ENCODE data around the gene IMPG1.

DNA sequence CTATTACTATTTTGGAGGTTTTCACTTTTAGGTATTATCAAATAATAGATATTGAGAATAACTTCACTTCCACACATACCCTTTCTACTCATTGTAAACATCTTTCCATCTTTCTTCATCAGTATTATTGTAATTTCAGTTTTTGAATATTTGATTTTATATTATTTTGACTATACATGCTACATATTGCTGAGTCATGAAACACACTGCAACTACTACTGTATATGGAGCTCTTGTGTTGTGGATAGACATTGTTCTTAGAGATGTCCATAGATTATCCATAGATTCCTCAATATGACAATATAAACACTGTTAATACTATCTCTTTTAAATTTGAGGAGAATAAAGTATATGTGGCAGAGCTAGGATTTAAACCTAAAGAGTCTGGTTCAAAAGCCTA, 819 bp upstream of the IMPG1 start:
- TF ChIP-seq, protein P1, sequence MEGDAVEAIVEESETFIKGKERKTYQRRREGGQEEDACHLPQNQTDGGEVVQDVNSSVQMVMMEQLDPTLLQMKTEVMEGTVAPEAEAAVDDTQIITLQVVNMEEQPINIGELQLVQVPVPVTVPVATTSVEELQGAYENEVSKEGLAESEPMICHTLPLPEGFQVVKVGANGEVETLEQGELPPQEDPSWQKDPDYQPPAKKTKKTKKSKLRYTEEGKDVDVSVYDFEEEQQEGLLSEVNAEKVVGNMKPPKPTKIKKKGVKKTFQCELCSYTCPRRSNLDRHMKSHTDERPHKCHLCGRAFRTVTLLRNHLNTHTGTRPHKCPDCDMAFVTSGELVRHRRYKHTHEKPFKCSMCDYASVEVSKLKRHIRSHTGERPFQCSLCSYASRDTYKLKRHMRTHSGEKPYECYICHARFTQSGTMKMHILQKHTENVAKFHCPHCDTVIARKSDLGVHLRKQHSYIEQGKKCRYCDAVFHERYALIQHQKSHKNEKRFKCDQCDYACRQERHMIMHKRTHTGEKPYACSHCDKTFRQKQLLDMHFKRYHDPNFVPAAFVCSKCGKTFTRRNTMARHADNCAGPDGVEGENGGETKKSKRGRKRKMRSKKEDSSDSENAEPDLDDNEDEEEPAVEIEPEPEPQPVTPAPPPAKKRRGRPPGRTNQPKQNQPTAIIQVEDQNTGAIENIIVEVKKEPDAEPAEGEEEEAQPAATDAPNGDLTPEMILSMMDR (IDR thresholded peaks at IDR 0.05) = no peak
- TF ChIP-seq POLR2AphosphoS5 (IDR thresholded peaks at IDR 0.05) (no peak), POLR2A (IDR thresholded peaks at IDR 0.05) (no peak), EP300 (IDR thresholded peaks at IDR 0.05; ENCODE audit: low read depth) (no peak)
